NCI-H1417 treated with DMSO at 0.1 percent for 48 hours (cell line): ENCODE results near the gene ST3GAL3.

Experiments
- DNase-seq: peaks from one replicate; lab custom pipeline; 2025; lab: John Stamatoyannopoulos, UW

The ST3GAL3 gene

GRCh38 chr1:43878854-43879253, 171.5 kb downstream of the ST3GAL3 start:
- peak; percentile 80 for DNase-seq

- DNase-seq, result no peak
These were observed 172.1 kb downstream of the ST3GAL3 start for GRCh38 chr1:43879414-43879813.

DNA sequence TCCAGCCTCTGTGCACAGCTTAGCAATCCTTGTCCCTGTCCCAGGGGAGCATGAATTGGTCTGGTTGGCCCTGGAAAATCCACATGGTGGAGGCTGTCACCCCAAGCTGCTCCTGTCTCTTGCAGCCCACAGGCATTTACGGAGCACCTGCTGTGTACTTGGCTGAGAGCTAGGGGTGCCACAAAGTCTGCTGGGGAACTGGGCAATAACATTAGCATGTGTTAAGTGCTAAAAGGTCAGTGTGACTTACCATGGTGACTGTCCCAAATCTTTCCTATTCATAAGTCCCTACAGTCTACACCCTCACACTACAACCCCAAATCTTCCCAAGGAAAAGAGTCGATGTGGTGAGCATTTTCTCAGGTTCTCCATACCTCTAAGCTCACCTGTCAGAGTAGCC, 172.7 kb downstream of the ST3GAL3 start:
- DNase-seq, result no peak

GRCh38 chr1:43880604-43881003, 173.3 kb downstream of the ST3GAL3 start:
- DNase-seq, result no peak

- no peak for DNase-seq
These were observed 174.1 kb downstream of the ST3GAL3 start for GRCh38 chr1:43881415-43881814.

DNA sequence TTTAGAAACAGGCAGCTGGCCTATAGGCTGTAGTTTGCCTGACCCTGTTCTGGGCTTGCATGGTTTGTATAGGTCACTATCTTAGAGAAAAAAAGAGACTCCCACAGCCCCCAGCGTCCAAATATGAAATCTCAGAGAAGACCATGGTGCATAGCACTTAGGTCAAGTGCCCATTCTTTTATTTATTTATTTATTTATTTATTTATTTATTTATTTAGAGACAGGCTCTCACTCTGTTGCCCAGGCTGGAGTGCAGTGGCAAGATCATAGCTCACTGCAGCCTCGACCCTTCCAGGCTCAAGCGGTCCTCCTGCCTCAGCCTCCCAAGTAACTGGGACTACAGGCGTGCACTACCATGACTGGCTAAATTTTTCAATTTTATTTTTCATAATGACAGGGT, 175.4 kb downstream of the ST3GAL3 start:
- DNase-seq, result no peak

DNA sequence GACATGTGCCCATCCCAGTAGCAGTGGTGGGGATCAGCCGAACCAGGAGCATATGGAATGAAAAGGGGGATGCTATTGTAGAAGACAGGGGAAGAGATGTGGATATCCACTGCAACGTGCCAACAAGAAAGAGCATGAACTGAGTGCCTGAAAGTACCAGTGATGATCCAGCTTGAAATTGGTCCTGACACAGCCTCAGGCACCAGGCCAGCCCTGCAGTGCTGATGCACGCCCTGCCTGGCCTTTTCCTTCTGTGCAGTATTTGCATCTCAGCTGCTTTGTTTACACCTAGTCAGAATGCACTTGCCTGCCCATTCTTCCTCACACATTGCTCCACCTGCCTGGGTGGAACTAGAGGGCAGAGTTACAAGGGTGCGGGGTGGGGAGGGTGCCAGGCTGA, 176.0 kb downstream of the ST3GAL3 start:
- no peak for DNase-seq

- no peak for DNase-seq
These were observed 178.0 kb downstream of the ST3GAL3 start for GRCh38 chr1:43885279-43885801.

GRCh38 chr1:43887748-43888147, 180.4 kb downstream of the ST3GAL3 start:
- DNase-seq, result no peak

DNA sequence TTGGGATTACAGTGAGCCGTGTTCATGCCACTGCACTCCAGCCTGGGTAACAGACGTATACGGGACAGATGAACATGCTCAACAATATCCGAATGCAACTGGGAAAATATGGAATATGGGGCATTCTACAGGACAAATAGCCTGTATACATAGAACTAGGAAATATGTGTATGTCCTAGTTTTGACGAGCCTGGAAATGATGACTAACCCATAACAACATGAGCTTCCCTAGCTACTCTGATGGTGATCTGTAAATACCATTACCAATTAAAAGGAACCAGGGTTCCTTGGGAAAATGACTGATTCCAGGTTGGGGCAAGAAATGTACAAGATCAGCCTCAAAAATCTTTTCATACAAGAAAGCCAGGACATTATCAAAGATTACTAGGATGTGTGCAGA, 183.5 kb downstream of the ST3GAL3 start:
- DNase-seq, result no peak

- no peak for DNase-seq
These were observed 185.7 kb downstream of the ST3GAL3 start for GRCh38 chr1:43893006-43893405.

GRCh38 chr1:43898981-43899380, 191.6 kb downstream of the ST3GAL3 start:
- DNase-seq, result no peak

GRCh38 chr1:43900386-43900785, 193.1 kb downstream of the ST3GAL3 start:
- DNase-seq, result no peak

DNA sequence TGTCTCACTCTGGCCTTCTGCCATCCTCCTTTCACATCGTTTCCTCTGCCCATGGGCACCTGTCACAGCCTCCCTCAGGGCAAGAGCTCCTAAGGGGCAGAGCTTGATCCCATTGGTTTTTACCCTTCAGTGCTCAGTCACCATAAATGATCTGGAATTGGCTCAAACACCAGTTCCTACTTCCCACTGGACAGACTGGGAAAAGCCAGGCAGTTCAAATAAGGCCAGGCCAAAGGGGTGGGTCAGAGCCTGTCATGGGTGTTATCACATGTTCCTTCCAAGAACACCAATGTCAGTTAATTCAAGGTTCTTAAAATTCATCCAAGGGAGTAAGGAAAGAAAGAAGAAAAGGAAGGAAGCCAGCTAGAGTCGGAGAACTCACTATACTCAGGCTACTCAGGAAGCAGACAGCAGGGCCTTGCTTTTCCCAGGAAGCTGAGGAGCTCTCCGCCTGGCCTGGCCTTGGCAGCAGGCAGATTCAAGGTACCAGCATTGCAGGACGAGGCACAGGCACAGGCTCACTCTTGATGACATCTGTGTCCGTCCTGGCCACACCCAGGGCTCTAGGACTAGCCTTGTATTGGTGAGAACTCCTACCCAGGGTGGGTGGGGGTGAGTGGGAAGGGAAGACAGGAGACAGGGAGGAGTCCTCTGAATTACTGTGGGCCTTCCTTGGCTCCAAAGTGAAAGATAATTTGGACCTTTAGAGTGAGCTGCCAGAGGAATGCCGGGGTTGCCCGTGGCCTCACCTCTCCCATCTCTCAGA, 194.0 kb downstream of the ST3GAL3 start:
- DNase-seq, result no peak

DNA sequence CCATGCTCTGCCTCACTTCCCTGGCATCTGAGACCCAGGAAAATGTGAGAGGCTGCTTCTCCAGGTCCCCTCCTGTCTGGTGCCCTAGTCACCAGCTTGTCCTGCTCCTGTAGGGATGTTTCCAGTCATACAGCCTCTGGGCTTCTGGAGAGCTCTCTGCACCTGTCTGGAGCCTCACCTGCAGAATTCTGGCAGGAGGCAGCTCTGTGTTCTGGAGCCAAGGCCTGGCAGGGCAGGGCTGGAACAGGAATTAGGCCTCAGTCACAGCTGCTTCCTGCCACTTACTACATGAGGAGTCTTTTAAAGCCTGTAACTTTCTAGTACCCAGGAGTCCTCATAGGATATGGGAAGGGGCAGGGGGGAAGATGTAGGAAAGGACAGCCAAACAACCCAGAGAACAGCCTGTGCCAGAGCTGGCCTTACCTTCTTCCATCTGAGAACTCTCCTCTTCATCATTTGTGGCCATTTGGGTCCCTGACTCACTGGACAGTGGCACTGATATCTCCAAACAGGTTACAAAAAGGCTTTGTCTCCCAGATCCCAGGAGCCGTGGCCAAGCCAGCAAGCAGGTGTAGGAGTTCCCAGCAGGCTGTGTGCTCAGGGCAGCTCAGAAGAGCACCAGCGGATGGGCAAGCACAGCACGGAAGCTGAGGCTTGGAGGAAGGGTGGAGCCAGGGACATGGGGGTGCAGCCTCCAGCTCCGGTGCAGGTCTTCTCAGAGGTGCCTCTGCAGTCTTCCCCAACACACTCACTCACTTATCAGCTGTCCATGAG, 194.9 kb downstream of the ST3GAL3 start:
- no peak for DNase-seq

DNA sequence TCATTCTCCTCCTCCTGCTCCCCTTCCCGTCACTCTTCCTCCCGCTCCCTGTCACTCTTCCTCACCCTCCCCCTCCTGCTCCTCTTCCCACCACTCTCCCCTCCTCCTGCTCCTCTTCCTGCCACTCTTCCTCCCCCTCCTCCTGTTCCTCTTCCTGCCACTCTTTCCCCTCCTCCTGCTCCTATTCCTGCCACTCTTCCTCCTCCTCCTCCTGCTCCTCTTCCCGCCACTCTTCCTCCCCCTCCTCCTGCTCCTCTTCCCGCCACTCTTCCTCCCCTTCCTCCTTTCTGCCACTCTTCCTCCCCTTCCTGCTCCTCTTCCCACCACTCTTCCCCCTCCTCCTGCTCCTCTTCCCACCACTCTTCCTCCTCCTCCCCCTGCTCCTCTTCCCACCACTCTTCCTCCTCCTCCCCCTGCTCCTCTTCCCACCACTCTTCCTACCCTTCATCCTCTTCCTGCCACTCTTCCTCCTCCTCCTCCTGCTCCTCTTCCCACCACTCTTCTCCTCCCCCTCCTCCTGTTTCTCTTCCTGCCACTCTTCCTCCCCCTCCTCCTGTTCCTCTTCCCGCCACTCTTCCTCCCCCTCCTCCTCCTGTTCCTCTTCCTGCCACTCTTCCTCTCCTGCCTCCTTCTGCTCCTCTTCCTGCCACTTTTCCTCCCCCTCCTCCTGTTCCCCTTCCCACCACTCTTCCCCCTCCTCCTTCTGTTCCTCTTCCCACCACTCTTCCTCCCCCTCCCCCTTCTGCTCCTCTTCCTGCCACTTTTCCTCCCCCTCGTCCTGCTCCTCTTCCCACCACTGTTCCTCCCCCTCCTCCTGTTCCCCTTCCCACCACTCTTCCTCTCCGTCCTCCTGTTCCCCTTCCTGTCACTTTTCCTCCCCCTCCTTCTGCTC, 197.6 kb downstream of the ST3GAL3 start:
- no peak for DNase-seq

GRCh38 chr1:43908226-43908625, 200.9 kb downstream of the ST3GAL3 start:
- no peak for DNase-seq

DNA sequence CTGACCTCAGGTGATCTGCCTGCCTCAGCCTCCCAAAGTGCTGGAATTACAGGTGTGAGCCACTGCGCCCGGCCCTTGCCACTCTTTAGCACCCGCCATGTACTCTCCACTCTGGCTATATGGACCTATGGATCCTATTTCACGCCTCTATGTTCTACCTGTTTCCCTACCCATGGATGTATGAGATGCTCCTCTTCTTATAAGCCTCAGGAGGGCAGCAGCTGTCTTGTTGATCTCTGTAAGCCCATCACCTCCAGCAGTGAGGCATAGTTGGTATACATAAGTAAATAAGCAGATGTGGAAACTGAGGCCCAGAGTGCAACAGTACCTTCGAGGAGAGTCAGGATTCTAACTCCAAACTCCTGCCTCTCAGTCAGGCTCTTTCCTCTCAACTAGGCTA, 201.5 kb downstream of the ST3GAL3 start:
- DNase-seq, result no peak

GRCh38 chr1:43910343-43910742, 203.0 kb downstream of the ST3GAL3 start:
- DNase-seq, result no peak

- no peak for DNase-seq
These were observed 205.3 kb downstream of the ST3GAL3 start for GRCh38 chr1:43912607-43913006.

DNA sequence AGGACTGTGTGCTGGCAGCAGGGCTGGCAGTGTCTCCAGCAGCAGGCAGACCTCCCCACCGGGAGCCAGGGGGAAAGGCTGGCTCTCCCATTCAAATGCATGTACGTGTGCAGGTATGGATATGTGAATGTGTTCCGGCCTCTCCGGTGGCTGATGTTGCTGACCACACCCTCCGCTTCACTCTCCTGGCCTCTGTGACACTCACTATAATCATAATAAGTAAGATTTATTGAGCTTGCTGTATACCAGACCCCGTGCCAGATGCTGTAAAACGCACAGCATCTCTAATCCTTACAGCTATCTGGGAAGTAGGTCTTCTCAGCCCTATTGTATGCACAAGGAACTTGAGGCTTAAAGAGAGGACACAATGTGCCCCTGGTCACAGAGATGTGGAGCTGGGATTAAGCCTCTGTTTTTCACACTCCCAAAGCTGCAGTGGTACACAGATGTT, 205.7 kb downstream of the ST3GAL3 start:
- no peak for DNase-seq
